Endothelial cell of umbilical vein (primary cell): ENCODE results near the gene SLA2. TPM values are rescaled to one million over a fixed set of nuclear protein-coding genes. Genes with fewer than 3 reads are reported as not detected.

Experiments
- BruUV-seq: library from RNA; stranded (reverse); fragments of 400-500 nt; replicated peaks from 2 replicates; lab custom pipeline; 2021; lab: Mats Ljungman, UMichigan
- CTCF ChIA-PET: fragments of 300-600, 350-600 bp; sonication (Branson Sonifier 250); formaldehyde crosslinking; loops from one replicate; lab custom pipeline; 2021; ENCODE audit warnings: antibody characterized with exemption, inconsistent platforms; lab: Charles Lee
- POLR2A ChIA-PET: fragments of 300-600, 350-600 bp; sonication (Branson Sonifier 250); formaldehyde crosslinking; loops from one replicate; lab custom pipeline; 2021; ENCODE audit warnings: antibody characterized with exemption, inconsistent platforms; lab: Charles Lee
- DNase-seq: peaks from one replicate; pipeline ENCODE4 v3.0.0-alpha.2; 2011; ENCODE audit warnings: low read depth, low spot score
- FAIRE-seq: peaks from 2 replicates; lab custom pipeline; 2011; peaks lifted over from hg19 to GRCh38; lab: Jason Lieb, UNC
- H2AFZ ChIP-seq: 2 replicates; pipeline ENCODE4 v1.6.0; 2012; ENCODE audit warnings: low read depth, low read length, control low read depth, inconsistent platforms
- H3K27ac ChIP-seq: 2 replicates; pipeline ENCODE4 v1.5.1; 2011; ENCODE audit warnings: low read depth, mild to moderate bottlenecking, control low read depth, low read length, moderate library complexity; ENCODE audit not compliant: insufficient read depth
- H3K27me3 ChIP-seq, 2 experiments: 2 replicates each; pipeline versions ENCODE4 v1.6.0 to v1.6.1; 2011; ENCODE audit warnings: low read length in 2 of 2, mixed read lengths in 1 of 2; ENCODE audit not compliant: control insufficient read depth in 2 of 2, insufficient read depth in 2 of 2
- H3K36me3 ChIP-seq, 2 experiments: 2 replicates in 1 of 2; 3 replicates in 1 of 2; pipeline ENCODE4 v1.5.1; 2011; ENCODE audit warnings: low read length in 2 of 2, mild to moderate bottlenecking in 1 of 2, moderate library complexity in 1 of 2; ENCODE audit not compliant: control insufficient read depth in 2 of 2, insufficient read depth in 2 of 2; ENCODE audit errors: extremely low read depth in 1 of 2
- H3K4me1 ChIP-seq: 3 replicates; pipeline ENCODE4 v1.5.1; 2011; ENCODE audit warnings: mild to moderate bottlenecking, low read length; ENCODE audit not compliant: control insufficient read depth, insufficient read depth; ENCODE audit errors: extremely low read depth
- H3K4me2 ChIP-seq: 2 replicates; pipeline ENCODE4 v1.6.1; 2011; ENCODE audit warnings: low read length, control low read depth, mixed read lengths; ENCODE audit not compliant: insufficient read depth
- H3K4me3 ChIP-seq, 3 experiments: fragments of 200-600 bp in 1 of 3; sonication (generic), shearing (Covaris generic) in 1 of 3; replicated peaks in 1 of 3; 2 replicates each; pipeline ENCODE4 v1.5.1; 2011 to 2016; ENCODE audit warnings: control low read depth in 3 of 3, low read length in 3 of 3, mild to moderate bottlenecking in 2 of 3, inconsistent platforms in 1 of 3, low read depth in 1 of 3, moderate library complexity in 1 of 3; ENCODE audit not compliant: insufficient read depth in 1 of 3
- H3K79me2 ChIP-seq: 2 replicates; pipeline ENCODE4 v1.6.0; 2012; ENCODE audit warnings: low read length, inconsistent platforms; ENCODE audit not compliant: control insufficient read depth, insufficient read depth
- H3K9ac ChIP-seq: replicated peaks from 2 replicates; pipeline ENCODE3; 2011; ENCODE audit warnings: low read length, control low read depth; ENCODE audit not compliant: insufficient read depth; ENCODE audit errors: extremely low read depth
- H3K9me1 ChIP-seq: replicated peaks from 3 replicates; pipeline ENCODE4 v1.6.0; 2011; ENCODE audit warnings: mild to moderate bottlenecking, low read length; ENCODE audit not compliant: control insufficient read depth, insufficient read depth; ENCODE audit errors: extremely low read depth
- H3K9me3 ChIP-seq: replicated peaks from 2 replicates; pipeline ENCODE4 v1.5.1; 2012; ENCODE audit warnings: low read length, inconsistent platforms; ENCODE audit not compliant: control insufficient read depth, insufficient read depth
- H4K20me1 ChIP-seq: replicated peaks from 2 replicates; pipeline ENCODE3; 2011; ENCODE audit warnings: mild to moderate bottlenecking, low read length; ENCODE audit not compliant: control insufficient read depth, insufficient read depth; ENCODE audit errors: extremely low read depth
- EZH2 ChIP-seq: IDR thresholded peaks from 2 replicates; pipeline ENCODE4 v1.6.1; 2012; ENCODE audit warnings: borderline replicate concordance, low read depth, mild to moderate bottlenecking, moderate library complexity, low read length, inconsistent platforms; ENCODE audit not compliant: severe bottlenecking
- FOS ChIP-seq: IDR thresholded peaks from 2 replicates; pipeline ENCODE4 v1.6.1; 2011; ENCODE audit warnings: mild to moderate bottlenecking, low read length, moderate library complexity, borderline replicate concordance; ENCODE audit not compliant: insufficient read depth
- GATA2 ChIP-seq: IDR thresholded peaks from 2 replicates; pipeline ENCODE4 v1.7.0; 2011; ENCODE audit warnings: low read depth, mild to moderate bottlenecking, moderate library complexity, mixed read lengths, low read length; ENCODE audit not compliant: insufficient read length, insufficient read depth
- JUN ChIP-seq: IDR thresholded peaks from 2 replicates; pipeline ENCODE4 v1.6.1; 2011; ENCODE audit warnings: borderline replicate concordance, low read depth; ENCODE audit not compliant: insufficient read length, insufficient read depth
- MAX ChIP-seq: IDR thresholded peaks from 2 replicates; pipeline ENCODE4 v1.6.1; 2011; ENCODE audit not compliant: insufficient read depth, insufficient read length
- MYC ChIP-seq: IDR thresholded peaks from one replicate; pipeline ENCODE4 v1.6.1; 2011; ENCODE audit warnings: mild to moderate bottlenecking, low read depth, low read length
- POLR2A ChIP-seq: IDR thresholded peaks from 2 replicates; pipeline ENCODE4 v1.6.1; 2012; ENCODE audit warnings: low read depth, mild to moderate bottlenecking, control low read depth, low read length
- POLR2AphosphoS5 ChIP-seq: IDR thresholded peaks from 2 replicates; pipeline ENCODE4 v1.6.1; 2012; ENCODE audit warnings: low read depth, mild to moderate bottlenecking, control low read depth, low read length, moderate library complexity; ENCODE audit not compliant: insufficient read depth
- dilution Hi-C: fragments of 300-500 bp; cut with MboI; formaldehyde crosslinking; loops from one replicate; pipeline ENCODE4 v1.15.0; 2019; ENCODE audit warnings: low sequenced_read_pairs; ENCODE audit not compliant: extremely low pct_ligation_motif_present
- intact Hi-C: fragments of 100-400 bp; cut with micrococcal nuclease; formaldehyde crosslinking; loops from one replicate; pipeline ENCODE4 v1.10.0; 2022
- polyA plus RNA-seq, 4 experiments: library from polyadenylated mRNA; depleted of rRNA in 3 of 4; stranded (reverse) in 3 of 4; unstranded in 1 of 4; fragments of >200 nt; gene quantifications; 2 replicates each; pipeline versions ENCODE4 v1.2.1 to v1.2.3, GENCODE V29; 2011 to 2012; ENCODE audit warnings: missing spikeins in 1 of 4
- total RNA-seq: library from RNA; stranded (reverse); gene quantifications from 2 replicates; pipeline ENCODE4 v1.2.3, GENCODE V29; 2021
- TF ChIP-seq, protein P1 (sequence below), 2 donors: IDR thresholded peaks; 1 replicate in 1 of 2; 2 replicates in 1 of 2; pipeline ENCODE4 v1.5.1; 2011; ENCODE audit warnings: low read length in 2 of 2, mild to moderate bottlenecking in 2 of 2, moderate library complexity in 2 of 2, control low read depth in 1 of 2, inconsistent platforms in 1 of 2, low read depth in 1 of 2; ENCODE audit not compliant: insufficient read depth in 1 of 2; ENCODE audit errors: extremely low read depth in 1 of 2

The SLA2 gene
- total and polyA plus RNA-seq, 2 donors (not counting 3 experiments of a cell fraction or from before 2014, with no cell fraction given) = not detected

- no peak overlapping the region for H3K4me2 ChIP-seq
- no peaks in the 10 kb centered on the region for H3K9me1 ChIP-seq
- no peaks in the 10 kb centered on the region for H3K27me3 ChIP-seq
- FAIRE-seq = no peak
- H3K79me2 ChIP-seq = no peaks in the 10 kb centered on the region
- DNase-seq = no peak
- no peak overlapping the region for H3K9ac ChIP-seq
- H3K4me1 ChIP-seq = no peaks in the 10 kb centered on the region
- intact Hi-C loops (no loop called here), dilution Hi-C loops (no loop called here)
- POLR2A ChIA-PET = no interaction called here
- no peaks in the 10 kb centered on the region for H4K20me1 ChIP-seq
- no peaks in the 10 kb centered on the region for H3K36me3 ChIP-seq
- CTCF ChIA-PET = no interaction called here
- no peaks in the 10 kb centered on the region for H3K9me3 ChIP-seq
- H2AFZ ChIP-seq = no peak overlapping the region
- H3K27ac ChIP-seq = no peak overlapping the region
- TF ChIP-seq MAX (no peak), POLR2A (no peak), JUN (no peak), EZH2 (no peak), FOS (no peak), MYC (no peak), POLR2AphosphoS5 (no peak), GATA2 (no peak)
- TF ChIP-seq, protein P1, sequence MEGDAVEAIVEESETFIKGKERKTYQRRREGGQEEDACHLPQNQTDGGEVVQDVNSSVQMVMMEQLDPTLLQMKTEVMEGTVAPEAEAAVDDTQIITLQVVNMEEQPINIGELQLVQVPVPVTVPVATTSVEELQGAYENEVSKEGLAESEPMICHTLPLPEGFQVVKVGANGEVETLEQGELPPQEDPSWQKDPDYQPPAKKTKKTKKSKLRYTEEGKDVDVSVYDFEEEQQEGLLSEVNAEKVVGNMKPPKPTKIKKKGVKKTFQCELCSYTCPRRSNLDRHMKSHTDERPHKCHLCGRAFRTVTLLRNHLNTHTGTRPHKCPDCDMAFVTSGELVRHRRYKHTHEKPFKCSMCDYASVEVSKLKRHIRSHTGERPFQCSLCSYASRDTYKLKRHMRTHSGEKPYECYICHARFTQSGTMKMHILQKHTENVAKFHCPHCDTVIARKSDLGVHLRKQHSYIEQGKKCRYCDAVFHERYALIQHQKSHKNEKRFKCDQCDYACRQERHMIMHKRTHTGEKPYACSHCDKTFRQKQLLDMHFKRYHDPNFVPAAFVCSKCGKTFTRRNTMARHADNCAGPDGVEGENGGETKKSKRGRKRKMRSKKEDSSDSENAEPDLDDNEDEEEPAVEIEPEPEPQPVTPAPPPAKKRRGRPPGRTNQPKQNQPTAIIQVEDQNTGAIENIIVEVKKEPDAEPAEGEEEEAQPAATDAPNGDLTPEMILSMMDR (IDR thresholded peaks at IDR 0.05; ENCODE audit: extremely low read depth in 1 of 2, insufficient read depth in 1 of 2, low read depth in 1 of 2, low read length in 2 of 2) = no peak
- no TSS peak for BruUV-seq
- no peak overlapping the region for H3K4me3 ChIP-seq
Observed at GRCh38 chr20:36684747-36685146, 38.8 kb upstream of the SLA2 start.
